Sigmoid colon (tissue), 4 donors: Measurements from ENCODE around the gene ADRB1.

ENCODE experiments used
- EP300 ChIP-seq, 4 donors: sonication (generic); formaldehyde crosslinking; IDR thresholded peaks; one replicate each; pipeline ENCODE4 v1.6.1; 2017; ENCODE audit warnings: antibody characterized with exemption in 4 of 4
- POLR2A ChIP-seq, 2 donors: fragments of 450-650 bp; IDR thresholded peaks; one replicate each; pipeline ENCODE4 v1.6.1; 2016; ENCODE audit warnings: antibody characterized with exemption in 2 of 2, mild to moderate bottlenecking in 2 of 2, moderate library complexity in 2 of 2
- TF ChIP-seq, protein P1 (sequence below), 4 experiments: fragments of 450-650 bp in 3 of 4; fragments of 200-600 bp in 1 of 4; IDR thresholded peaks; one replicate each; pipeline ENCODE4 v1.5.1; 2016 to 2019; ENCODE audit warnings: antibody characterized with exemption in 4 of 4, mild to moderate bottlenecking in 3 of 4, moderate library complexity in 2 of 4

DNA sequence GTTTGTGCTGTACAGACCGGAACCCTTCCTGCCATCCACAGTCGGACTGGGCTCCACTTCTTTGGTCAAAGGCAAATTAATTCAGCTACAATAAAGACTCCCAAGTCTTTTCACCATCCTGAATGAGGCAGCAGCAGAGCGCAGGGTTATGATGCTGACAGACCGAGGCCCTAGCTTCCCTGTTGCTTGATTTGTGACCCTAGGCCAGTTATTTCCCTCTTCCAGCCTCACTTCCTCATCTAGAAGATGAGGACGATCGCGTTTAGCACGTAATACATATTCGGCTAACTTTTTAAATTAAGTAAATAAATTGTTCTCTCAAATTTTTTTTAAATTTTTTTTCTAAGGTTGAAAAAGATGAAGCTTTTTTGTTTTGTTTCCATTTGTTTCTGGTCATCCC, 18.1 kb downstream of the ADRB1 start:
- TF ChIP-seq, protein P1, sequence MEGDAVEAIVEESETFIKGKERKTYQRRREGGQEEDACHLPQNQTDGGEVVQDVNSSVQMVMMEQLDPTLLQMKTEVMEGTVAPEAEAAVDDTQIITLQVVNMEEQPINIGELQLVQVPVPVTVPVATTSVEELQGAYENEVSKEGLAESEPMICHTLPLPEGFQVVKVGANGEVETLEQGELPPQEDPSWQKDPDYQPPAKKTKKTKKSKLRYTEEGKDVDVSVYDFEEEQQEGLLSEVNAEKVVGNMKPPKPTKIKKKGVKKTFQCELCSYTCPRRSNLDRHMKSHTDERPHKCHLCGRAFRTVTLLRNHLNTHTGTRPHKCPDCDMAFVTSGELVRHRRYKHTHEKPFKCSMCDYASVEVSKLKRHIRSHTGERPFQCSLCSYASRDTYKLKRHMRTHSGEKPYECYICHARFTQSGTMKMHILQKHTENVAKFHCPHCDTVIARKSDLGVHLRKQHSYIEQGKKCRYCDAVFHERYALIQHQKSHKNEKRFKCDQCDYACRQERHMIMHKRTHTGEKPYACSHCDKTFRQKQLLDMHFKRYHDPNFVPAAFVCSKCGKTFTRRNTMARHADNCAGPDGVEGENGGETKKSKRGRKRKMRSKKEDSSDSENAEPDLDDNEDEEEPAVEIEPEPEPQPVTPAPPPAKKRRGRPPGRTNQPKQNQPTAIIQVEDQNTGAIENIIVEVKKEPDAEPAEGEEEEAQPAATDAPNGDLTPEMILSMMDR (IDR thresholded peaks at IDR 0.05): no peak
- TF ChIP-seq POLR2A (IDR thresholded peaks at IDR 0.05) (no peak), EP300 (IDR thresholded peaks at IDR 0.05) (no peak)
